ENCODE measurements around the gene KIR2DL4.
A peak's percentile ranks its signal among the peaks of the same experiment; 100 is the strongest.
"Not testable (repeated sequence)": the region's sequence is repeated elsewhere in the genome, so short reads cannot be mapped to it uniquely, and the experiment has no call there.

The KIR2DL4 gene

GRCh38 chr19:54778896-54779295 lies 24.5 kb upstream of the KIR2DL4 start:
- no CpG with 5 or more reads among the region's 7 CpGs for WGBS, 2 donors (ENCODE audit: extremely low coverage in 2 of 2, insufficient read length in 2 of 2, insufficient replicate concordance in 1 of 2)
- not testable (repeated sequence) for H3K4ac ChIP-seq (ENCODE audit: low read length); H2BK12ac ChIP-seq (ENCODE audit: low read length); H3K14ac ChIP-seq (ENCODE audit: low read length); H2BK5ac ChIP-seq (ENCODE audit: low read length); H2AK5ac ChIP-seq (ENCODE audit: low read depth, low read length); H2BK120ac ChIP-seq (ENCODE audit: low read depth, low read length); H3K79me1 ChIP-seq (ENCODE audit: low read depth, low read length); H3K23ac ChIP-seq (ENCODE audit: low read depth, low read length, poor library complexity); H3K9ac ChIP-seq (ENCODE audit: low read depth, low read length, poor library complexity); H3K9me3 ChIP-seq (replicated peaks in 1 of 2; ENCODE audit: control insufficient read depth in 2 of 2, insufficient read depth in 1 of 2, low read depth in 1 of 2, low read length in 2 of 2); H3K36me3 ChIP-seq (replicated peaks in 1 of 2; ENCODE audit: control insufficient read depth in 2 of 2, insufficient read depth in 2 of 2, low read length in 2 of 2); H4K8ac ChIP-seq (ENCODE audit: low read depth, low read length); H3K4me2 ChIP-seq (ENCODE audit: insufficient read depth, low read length, poor library complexity, severe bottlenecking); H3K18ac ChIP-seq (ENCODE audit: low read length); DNase-seq (ENCODE audit: low spot score); H3K27ac ChIP-seq (replicated peaks; ENCODE audit: low read length); H3K27me3 ChIP-seq (ENCODE audit: control insufficient read depth in 3 of 3, insufficient read depth in 3 of 3, low read depth in 1 of 3, low read length in 3 of 3); H4K91ac ChIP-seq (ENCODE audit: low read depth, low read length, poor library complexity); H3K4me1 ChIP-seq (ENCODE audit: control insufficient read depth in 2 of 2, insufficient read depth in 1 of 2, low read depth in 1 of 2, low read length in 2 of 2); H2AFZ ChIP-seq (ENCODE audit: low read length); H3K4me3 ChIP-seq (ENCODE audit: low read length in 2 of 2); H2BK15ac ChIP-seq (ENCODE audit: low read length)

GRCh38 chr19:54782916-54783315 lies 20.5 kb upstream of the KIR2DL4 start:
- H3K9ac ChIP-seq (ENCODE audit: low read depth, low read length, poor library complexity); H3K79me1 ChIP-seq (ENCODE audit: low read depth, low read length); H3K9me3 ChIP-seq (replicated peaks in 1 of 2; ENCODE audit: control insufficient read depth in 2 of 2, insufficient read depth in 1 of 2, low read depth in 1 of 2, low read length in 2 of 2); DNase-seq (ENCODE audit: low spot score); H3K4me1 ChIP-seq (ENCODE audit: control insufficient read depth in 2 of 2, insufficient read depth in 1 of 2, low read depth in 1 of 2, low read length in 2 of 2); H2BK5ac ChIP-seq (ENCODE audit: low read length); H3K18ac ChIP-seq (ENCODE audit: low read length); H2BK120ac ChIP-seq (ENCODE audit: low read depth, low read length); H2BK12ac ChIP-seq (ENCODE audit: low read length); H3K27ac ChIP-seq (replicated peaks; ENCODE audit: low read length); H4K8ac ChIP-seq (ENCODE audit: low read depth, low read length); H2AFZ ChIP-seq (ENCODE audit: low read length); H4K91ac ChIP-seq (ENCODE audit: low read depth, low read length, poor library complexity); H3K4ac ChIP-seq (ENCODE audit: low read length); H3K4me2 ChIP-seq (ENCODE audit: insufficient read depth, low read length, poor library complexity, severe bottlenecking); H3K14ac ChIP-seq (ENCODE audit: low read length); H2AK5ac ChIP-seq (ENCODE audit: low read depth, low read length); H3K23ac ChIP-seq (ENCODE audit: low read depth, low read length, poor library complexity); H3K4me3 ChIP-seq (ENCODE audit: low read length in 2 of 2); H3K27me3 ChIP-seq (ENCODE audit: control insufficient read depth in 3 of 3, insufficient read depth in 3 of 3, low read depth in 1 of 3, low read length in 3 of 3); H2BK15ac ChIP-seq (ENCODE audit: low read length); H3K36me3 ChIP-seq (replicated peaks in 1 of 2; ENCODE audit: control insufficient read depth in 2 of 2, insufficient read depth in 2 of 2, low read length in 2 of 2): not testable (repeated sequence)
- no CpG with 5 or more reads among the region's 4 CpGs for WGBS, 2 donors (ENCODE audit: extremely low coverage in 2 of 2, insufficient read length in 2 of 2, insufficient replicate concordance in 1 of 2)

GRCh38 chr19:54786091-54786723 lies 17.2 kb upstream of the KIR2DL4 start:
- not testable (repeated sequence) for H2BK120ac ChIP-seq (ENCODE audit: low read depth, low read length); H3K79me1 ChIP-seq (ENCODE audit: low read depth, low read length); H2BK12ac ChIP-seq (ENCODE audit: low read length); H2AK5ac ChIP-seq (ENCODE audit: low read depth, low read length); H3K4me2 ChIP-seq (ENCODE audit: insufficient read depth, low read length, poor library complexity, severe bottlenecking); H3K23ac ChIP-seq (ENCODE audit: low read depth, low read length, poor library complexity); H3K18ac ChIP-seq (ENCODE audit: low read length); H3K27me3 ChIP-seq (ENCODE audit: control insufficient read depth in 3 of 3, insufficient read depth in 3 of 3, low read depth in 1 of 3, low read length in 3 of 3); H3K36me3 ChIP-seq (replicated peaks in 1 of 2; ENCODE audit: control insufficient read depth in 2 of 2, insufficient read depth in 2 of 2, low read length in 2 of 2); H3K27ac ChIP-seq (replicated peaks; ENCODE audit: low read length); H2BK5ac ChIP-seq (ENCODE audit: low read length); H4K8ac ChIP-seq (ENCODE audit: low read depth, low read length); H4K91ac ChIP-seq (ENCODE audit: low read depth, low read length, poor library complexity); H3K14ac ChIP-seq (ENCODE audit: low read length); H2BK15ac ChIP-seq (ENCODE audit: low read length); DNase-seq (ENCODE audit: low spot score); H2AFZ ChIP-seq (ENCODE audit: low read length); H3K4ac ChIP-seq (ENCODE audit: low read length); H3K4me1 ChIP-seq (ENCODE audit: control insufficient read depth in 2 of 2, insufficient read depth in 1 of 2, low read depth in 1 of 2, low read length in 2 of 2); H3K9ac ChIP-seq (ENCODE audit: low read depth, low read length, poor library complexity)
- Histone ChIP-seq H3K4me3 (ENCODE audit: low read length in 2 of 2) (peak overlapping the region in 1 of 2 donors; percentile 34), H3K9me3 (replicated peaks in 1 of 2; ENCODE audit: control insufficient read depth in 2 of 2, insufficient read depth in 1 of 2, low read depth in 1 of 2, low read length in 2 of 2) (peaks cover 0 to 16% of the 10 kb centered on the region in 2 donors)
- no CpG with 5 or more reads among the region's 24 CpGs for WGBS, 2 donors (ENCODE audit: extremely low coverage in 2 of 2, insufficient read length in 2 of 2, insufficient replicate concordance in 1 of 2)

GRCh38 chr19:54788154-54788553 lies 15.3 kb upstream of the KIR2DL4 start:
- peaks cover 0 to 28% of the 10 kb centered on the region in 2 donors for H3K9me3 ChIP-seq (replicated peaks in 1 of 2; ENCODE audit: control insufficient read depth in 2 of 2, insufficient read depth in 1 of 2, low read depth in 1 of 2, low read length in 2 of 2)
- H3K27ac ChIP-seq (replicated peaks; ENCODE audit: low read length); H2BK15ac ChIP-seq (ENCODE audit: low read length); H3K4me3 ChIP-seq (ENCODE audit: low read length in 2 of 2); H4K8ac ChIP-seq (ENCODE audit: low read depth, low read length); DNase-seq (ENCODE audit: low spot score); H2AFZ ChIP-seq (ENCODE audit: low read length); H2BK5ac ChIP-seq (ENCODE audit: low read length); H3K36me3 ChIP-seq (replicated peaks in 1 of 2; ENCODE audit: control insufficient read depth in 2 of 2, insufficient read depth in 2 of 2, low read length in 2 of 2); H3K79me1 ChIP-seq (ENCODE audit: low read depth, low read length); H3K27me3 ChIP-seq (ENCODE audit: control insufficient read depth in 3 of 3, insufficient read depth in 3 of 3, low read depth in 1 of 3, low read length in 3 of 3); H3K4me1 ChIP-seq (ENCODE audit: control insufficient read depth in 2 of 2, insufficient read depth in 1 of 2, low read depth in 1 of 2, low read length in 2 of 2); H3K14ac ChIP-seq (ENCODE audit: low read length); H2BK12ac ChIP-seq (ENCODE audit: low read length); H2AK5ac ChIP-seq (ENCODE audit: low read depth, low read length); H3K9ac ChIP-seq (ENCODE audit: low read depth, low read length, poor library complexity); H3K4ac ChIP-seq (ENCODE audit: low read length); H2BK120ac ChIP-seq (ENCODE audit: low read depth, low read length); H3K23ac ChIP-seq (ENCODE audit: low read depth, low read length, poor library complexity); H4K91ac ChIP-seq (ENCODE audit: low read depth, low read length, poor library complexity); H3K4me2 ChIP-seq (ENCODE audit: insufficient read depth, low read length, poor library complexity, severe bottlenecking); H3K18ac ChIP-seq (ENCODE audit: low read length): not testable (repeated sequence)
- no CpG with 5 or more reads among the region's 6 CpGs for WGBS, 2 donors (ENCODE audit: extremely low coverage in 2 of 2, insufficient read length in 2 of 2, insufficient replicate concordance in 1 of 2)
